Inferior parietal cortex (tissue), 1 donor: ENCODE measurements around the gene WFS1.

Experiments used
- DNase-seq: peaks from one replicate; pipeline ENCODE4 v3.0.0-alpha.2; 2016; ENCODE audit errors: extremely low spot score

Gene WFS1

GRCh38 chr4:6233929-6234328 is 35.7 kb upstream of the WFS1 start:
- DNase-seq: no peak

GRCh38 chr4:6235012-6235411 is 34.6 kb upstream of the WFS1 start:
- no peak for DNase-seq

- no peak for DNase-seq
These were observed 33.6 kb upstream of the WFS1 start for GRCh38 chr4:6235901-6236640.

DNA sequence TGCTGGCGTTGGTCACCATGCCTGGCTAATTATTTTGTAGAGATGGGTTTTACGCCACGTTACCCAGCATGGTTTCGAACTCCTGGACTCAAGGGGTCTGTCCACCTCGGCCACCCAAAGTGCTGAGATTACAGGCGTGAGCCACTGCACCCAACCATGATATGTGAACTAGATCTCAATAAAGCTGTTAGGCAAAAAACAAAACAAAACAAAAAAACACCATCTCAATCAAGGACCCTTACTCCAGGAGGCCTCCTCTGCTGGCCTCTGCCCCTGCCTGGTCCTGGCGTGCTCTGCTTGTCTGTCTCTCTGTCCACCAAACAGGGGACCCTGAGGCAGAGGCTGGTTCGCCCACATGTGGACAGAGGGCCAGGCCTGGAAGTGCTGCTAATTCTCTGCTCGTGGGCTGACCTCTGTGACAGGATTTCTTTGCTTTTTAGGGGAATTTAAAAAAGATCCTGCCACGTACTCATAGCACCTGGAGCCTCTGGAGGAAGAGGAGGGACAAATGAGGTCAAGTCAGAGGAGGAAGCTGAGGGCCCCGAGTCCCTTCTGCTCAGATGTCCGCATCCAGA is 32.7 kb upstream of the WFS1 start:
- DNase-seq: no peak

GRCh38 chr4:6239486-6239885 is 30.2 kb upstream of the WFS1 start:
- DNase-seq: no peak

- DNase-seq: no peak
These were observed 29.7 kb upstream of the WFS1 start for GRCh38 chr4:6239968-6240367.

- DNase-seq: no peak
These were observed 28.4 kb upstream of the WFS1 start for GRCh38 chr4:6241062-6241845.

DNA sequence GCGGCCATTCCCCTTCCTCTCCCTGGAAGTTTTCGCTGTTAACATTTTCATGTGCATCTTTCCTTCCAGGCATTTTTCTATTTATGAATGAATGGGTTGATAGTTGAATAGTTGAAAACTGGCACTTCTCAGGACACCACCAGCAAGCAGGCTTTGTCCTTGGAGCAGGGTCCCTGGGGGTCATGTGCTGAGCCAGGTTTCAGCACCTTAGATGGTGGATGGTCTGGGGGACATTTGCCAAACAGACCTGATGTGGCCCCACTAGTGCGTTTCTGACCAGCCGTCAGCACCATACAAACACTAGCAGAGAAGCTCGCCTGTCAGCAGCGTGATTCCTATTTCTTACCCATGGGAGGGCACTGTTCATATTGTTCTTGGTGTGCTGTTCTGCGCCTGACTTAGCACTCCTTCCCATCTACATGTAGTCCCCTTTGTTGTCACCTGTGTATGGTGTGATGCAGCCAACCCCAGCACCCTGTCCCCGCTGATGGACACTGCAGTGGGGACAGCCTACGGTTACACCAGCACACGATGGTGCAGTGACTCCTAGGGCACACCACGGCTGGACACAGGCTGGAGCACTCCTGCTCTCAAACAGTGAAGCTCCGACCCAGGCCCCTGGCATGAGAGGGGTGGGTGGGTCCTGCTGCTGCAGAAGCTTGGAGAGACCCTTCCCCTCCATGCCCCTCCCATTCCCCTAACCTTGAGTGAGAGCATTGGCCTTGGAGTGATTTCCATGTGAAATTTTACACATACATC is 27.2 kb upstream of the WFS1 start:
- DNase-seq: no peak

- peak; percentile 55 for DNase-seq
These were observed 24.1 kb upstream of the WFS1 start for GRCh38 chr4:6245246-6246169.

DNA sequence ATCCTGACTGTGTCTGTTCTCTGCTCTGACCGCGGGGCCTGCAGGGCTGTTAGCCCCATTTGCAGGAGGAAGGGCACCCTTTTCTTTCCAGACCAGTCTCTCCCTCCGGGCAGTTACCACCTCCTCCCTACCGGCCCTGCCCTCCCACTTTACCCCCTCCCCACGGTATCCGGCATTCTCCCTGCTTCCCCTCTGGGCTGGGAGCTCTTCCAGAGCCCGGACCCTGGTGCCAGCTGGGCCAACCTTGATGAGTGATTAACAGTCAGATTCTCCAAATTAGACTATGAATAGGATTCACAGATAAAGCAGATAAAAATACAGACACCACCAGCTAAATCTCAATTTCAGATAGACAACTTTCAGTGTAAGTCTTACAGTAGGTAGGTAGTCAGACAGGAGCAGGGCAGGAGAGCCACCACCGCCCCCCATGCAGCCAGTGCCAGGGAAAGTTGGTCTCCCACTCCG is 23.4 kb upstream of the WFS1 start:
- no peak for DNase-seq

DNA sequence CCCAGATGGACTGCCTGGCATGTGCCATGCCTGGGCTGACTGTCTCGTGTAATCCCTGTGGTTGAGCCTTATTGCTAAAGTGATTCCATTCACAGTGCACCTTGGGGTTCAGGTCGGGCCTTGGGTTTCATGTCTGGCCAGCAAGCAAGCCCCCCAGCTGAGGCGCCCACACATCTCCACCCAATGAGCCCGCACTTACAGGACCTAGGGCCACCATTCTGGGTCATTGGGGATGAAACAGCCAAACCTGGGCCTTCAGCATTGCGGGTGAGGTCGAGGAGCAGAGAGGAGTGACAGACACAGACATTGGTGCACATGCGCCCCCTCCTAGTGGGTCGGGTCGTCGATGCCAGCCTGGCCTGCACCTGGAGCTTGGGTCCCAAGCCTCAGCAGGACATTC is 21.3 kb upstream of the WFS1 start:
- no peak for DNase-seq

- peak; percentile 96 for DNase-seq
These were observed 19.2 kb upstream of the WFS1 start for GRCh38 chr4:6250235-6250983.

DNA sequence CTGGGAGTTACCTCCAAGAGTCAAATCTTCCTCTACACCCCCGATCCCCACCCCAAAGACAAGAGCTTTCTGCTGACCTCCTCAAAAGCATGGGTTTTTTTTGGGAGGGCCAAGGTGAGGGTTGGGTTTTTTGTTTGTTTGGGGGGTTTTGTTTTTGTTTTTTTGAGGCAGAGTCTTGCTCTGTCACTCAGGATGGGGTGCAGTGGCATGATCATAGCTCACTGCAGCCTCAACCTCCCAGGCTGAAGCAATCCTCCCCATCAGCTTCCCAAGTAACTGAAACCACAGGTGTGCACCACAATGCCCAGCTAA is 18.7 kb upstream of the WFS1 start:
- DNase-seq: no peak

GRCh38 chr4:6251365-6251764 is 18.3 kb upstream of the WFS1 start:
- no peak for DNase-seq

- DNase-seq: no peak
These were observed 17.6 kb upstream of the WFS1 start for GRCh38 chr4:6252051-6252450.

DNA sequence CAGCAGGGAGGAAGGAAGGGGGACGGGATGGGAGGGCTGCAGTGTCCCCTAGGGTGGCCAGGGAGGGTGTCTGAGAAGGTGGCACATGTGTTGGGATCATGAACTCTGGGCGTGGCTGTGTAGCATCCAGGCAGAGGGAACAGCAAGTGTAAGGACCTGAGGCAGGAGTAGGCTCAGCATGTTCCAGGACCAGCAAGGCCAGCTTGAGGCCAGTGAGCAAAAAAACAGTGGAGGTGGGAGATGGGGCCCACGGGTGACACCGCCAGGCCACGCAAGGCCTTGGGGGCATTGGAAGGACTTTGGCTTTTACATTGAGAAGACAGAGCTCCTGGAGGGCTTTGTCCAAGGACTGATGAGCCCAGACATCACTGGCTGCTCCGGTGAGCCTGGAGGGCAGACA is 16.5 kb upstream of the WFS1 start:
- no peak for DNase-seq

DNA sequence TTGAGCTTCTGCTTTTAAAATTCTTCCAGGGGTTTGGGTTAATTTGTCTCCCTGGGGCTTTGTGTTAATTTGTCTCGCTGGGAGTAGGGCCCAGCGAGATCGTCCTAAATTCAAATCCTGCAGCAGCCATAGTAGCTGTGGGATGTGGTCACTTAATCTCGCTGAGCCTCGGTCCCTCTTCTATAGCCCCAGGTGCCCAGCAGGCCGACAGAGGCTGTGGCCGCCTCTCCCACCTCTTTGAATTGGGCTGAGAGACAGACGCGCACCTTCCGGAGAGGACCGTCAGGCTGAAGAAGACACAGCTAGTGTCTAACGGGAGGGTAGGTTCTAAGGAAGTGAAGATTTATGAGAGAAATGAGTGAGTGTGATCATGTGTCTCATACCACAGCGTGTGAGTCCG is 15.7 kb upstream of the WFS1 start:
- DNase-seq: no peak

GRCh38 chr4:6256141-6256540 is 13.5 kb upstream of the WFS1 start:
- DNase-seq: no peak

DNA sequence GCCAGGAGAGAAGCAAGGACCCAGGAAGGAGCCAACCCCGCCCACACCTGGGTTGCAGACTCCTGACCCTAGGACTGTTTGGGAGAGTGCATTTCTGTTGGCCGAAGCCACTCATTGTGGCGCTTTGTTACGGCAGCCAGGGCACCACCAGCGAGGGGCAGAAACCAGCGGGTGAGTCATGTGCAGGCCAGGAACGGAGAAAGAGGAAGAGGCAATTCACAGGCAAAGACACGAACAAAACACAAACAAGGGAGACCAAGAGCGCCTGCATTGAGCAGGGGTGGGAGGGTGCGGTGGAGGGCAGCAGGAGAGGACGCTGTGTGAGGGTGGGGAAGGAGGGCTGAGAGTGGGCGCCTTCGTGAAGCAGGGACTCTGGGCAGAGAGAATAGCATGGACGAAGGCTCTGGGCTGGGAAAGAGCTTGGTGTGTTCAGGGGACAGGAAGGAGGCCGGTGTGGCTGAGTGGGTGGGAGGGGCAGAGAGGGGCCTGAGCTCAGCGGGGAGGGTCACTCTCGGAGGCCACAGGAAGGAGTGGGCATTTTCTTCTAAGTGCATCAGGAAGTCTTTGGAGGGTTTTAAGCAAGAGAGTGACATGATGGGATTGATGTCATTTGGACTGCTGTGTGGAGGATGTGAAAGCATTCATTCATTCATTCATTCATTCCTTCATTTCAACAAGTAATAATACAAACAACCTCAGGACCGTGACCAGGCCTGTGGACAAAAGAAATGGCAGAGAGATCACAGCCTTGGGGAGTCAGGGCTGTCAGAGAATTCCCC is 12.2 kb upstream of the WFS1 start:
- DNase-seq: no peak

GRCh38 chr4:6258026-6258360 is 11.7 kb upstream of the WFS1 start:
- no peak for DNase-seq
